C4-2B (cell line): Measurements from ENCODE around the gene HOXD3.

Experiments
- ZFX ChIP-seq: fragments of 450-650 bp; IDR thresholded peaks from 2 replicates; pipeline ENCODE4 v1.6.1; 2017
- TF ChIP-seq, protein P1 (sequence below): fragments of 450-650 bp; conservative IDR thresholded peaks from 2 replicates; pipeline ENCODE4 v1.5.1; 2017; ENCODE audit warnings: mild to moderate bottlenecking

DNA sequence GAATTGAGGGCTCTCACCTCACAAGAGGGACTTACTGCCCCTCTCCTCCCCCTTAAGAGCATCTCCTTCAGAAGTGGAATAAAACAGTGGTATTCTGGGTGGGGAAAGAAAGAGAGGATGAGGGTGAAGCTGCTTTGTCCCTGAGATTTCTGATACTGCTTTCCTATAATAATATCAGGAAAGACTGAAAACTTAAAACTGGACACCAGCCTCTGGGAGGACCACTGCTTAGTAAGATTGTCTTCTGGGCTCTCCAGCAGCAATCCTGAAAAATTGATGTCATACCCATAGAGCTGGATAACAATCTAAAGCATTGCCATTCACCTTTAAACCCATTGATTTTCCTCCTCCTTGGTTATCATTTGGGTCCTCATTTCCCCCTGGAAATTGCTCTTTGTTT lies 10.5 kb upstream of the HOXD3 start:
- TF ChIP-seq, protein P1, sequence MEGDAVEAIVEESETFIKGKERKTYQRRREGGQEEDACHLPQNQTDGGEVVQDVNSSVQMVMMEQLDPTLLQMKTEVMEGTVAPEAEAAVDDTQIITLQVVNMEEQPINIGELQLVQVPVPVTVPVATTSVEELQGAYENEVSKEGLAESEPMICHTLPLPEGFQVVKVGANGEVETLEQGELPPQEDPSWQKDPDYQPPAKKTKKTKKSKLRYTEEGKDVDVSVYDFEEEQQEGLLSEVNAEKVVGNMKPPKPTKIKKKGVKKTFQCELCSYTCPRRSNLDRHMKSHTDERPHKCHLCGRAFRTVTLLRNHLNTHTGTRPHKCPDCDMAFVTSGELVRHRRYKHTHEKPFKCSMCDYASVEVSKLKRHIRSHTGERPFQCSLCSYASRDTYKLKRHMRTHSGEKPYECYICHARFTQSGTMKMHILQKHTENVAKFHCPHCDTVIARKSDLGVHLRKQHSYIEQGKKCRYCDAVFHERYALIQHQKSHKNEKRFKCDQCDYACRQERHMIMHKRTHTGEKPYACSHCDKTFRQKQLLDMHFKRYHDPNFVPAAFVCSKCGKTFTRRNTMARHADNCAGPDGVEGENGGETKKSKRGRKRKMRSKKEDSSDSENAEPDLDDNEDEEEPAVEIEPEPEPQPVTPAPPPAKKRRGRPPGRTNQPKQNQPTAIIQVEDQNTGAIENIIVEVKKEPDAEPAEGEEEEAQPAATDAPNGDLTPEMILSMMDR, result no peak
- TF ChIP-seq ZFX, result no peak
